ENCODE results near the gene MYO1F. TPM values are rescaled to one million over a fixed set of nuclear protein-coding genes. Genes with fewer than 3 reads are reported as not detected.

MYO1F gene
- total RNA-seq, 2 donors from 2014 or later: 2.0 to 8.0 TPM

DNA sequence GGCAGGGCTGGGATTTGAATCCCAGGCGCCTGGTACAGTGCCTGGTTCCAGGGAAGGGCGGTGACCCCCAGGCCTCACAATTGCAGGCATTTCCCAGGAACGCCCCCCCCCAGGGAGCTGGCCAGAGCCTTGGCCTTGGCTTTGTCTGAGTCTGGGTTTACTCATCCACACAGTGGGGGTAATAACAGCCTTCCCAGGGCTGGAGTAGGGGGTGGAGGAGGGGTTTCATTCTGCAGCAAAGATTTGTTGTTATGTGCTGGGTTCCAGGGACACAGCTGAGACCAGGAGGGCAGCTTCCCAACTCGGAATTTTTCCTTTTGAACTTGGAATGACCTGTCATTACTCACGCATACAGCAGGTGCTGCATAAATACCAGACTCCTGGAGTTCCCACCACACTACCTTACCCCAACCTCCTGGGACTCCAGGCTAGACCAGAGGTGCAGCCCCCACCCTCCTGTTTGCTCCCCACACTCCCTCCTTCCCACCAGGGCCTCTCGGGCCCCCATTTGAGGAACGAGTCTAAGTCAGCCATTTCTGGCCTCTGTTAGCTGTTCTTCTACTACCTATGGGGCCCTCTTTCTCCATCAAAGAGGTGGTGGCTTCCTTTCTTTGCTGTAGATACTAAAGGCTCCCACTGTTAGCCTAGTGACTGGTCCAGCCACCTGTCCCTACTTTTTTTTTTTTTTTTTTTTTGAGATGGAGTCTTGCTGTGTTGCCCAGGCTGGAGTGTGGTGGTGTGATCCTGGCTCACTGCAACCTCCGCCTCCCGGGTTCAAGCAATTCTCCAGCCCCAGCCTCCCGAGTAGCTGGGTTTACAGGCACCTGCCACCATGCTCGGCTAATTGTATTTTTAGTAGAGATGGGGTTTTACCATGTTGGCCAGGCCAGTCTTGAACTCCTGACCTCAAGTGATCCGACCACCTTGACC lies 34.9 kb upstream of the MYO1F start:
- ATAC-seq (peak; percentile 16), DNase-seq (peak; percentile 27 to 60 (median 44))
- Histone ChIP-seq H3K36me3 (replicated peaks in 1 of 2; ENCODE audit: insufficient read depth in 1 of 2, low read depth in 2 of 2) (no peaks in the 10 kb centered on the region), H3K9me3 (no peaks in the 10 kb centered on the region), H3K4me3 (no peak overlapping the region), H3K27me3 (no peaks in the 10 kb centered on the region), H3K4me1 (peaks cover 16% of the 10 kb centered on the region), H3K27ac (peak overlapping the region; percentile 15 to 68 (median 33))
- 39 to 43% methylated on average over 7 to 12 of the region's 12 CpGs for WGBS, 2 donors
- TF ChIP-seq, protein P1, sequence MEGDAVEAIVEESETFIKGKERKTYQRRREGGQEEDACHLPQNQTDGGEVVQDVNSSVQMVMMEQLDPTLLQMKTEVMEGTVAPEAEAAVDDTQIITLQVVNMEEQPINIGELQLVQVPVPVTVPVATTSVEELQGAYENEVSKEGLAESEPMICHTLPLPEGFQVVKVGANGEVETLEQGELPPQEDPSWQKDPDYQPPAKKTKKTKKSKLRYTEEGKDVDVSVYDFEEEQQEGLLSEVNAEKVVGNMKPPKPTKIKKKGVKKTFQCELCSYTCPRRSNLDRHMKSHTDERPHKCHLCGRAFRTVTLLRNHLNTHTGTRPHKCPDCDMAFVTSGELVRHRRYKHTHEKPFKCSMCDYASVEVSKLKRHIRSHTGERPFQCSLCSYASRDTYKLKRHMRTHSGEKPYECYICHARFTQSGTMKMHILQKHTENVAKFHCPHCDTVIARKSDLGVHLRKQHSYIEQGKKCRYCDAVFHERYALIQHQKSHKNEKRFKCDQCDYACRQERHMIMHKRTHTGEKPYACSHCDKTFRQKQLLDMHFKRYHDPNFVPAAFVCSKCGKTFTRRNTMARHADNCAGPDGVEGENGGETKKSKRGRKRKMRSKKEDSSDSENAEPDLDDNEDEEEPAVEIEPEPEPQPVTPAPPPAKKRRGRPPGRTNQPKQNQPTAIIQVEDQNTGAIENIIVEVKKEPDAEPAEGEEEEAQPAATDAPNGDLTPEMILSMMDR (IDR thresholded peaks at IDR 0.05): no peak
- no peak for TF ChIP-seq POLR2A (IDR thresholded peaks at IDR 0.05)
- intact Hi-C loops (cut with DNase I): no loop called here

DNA sequence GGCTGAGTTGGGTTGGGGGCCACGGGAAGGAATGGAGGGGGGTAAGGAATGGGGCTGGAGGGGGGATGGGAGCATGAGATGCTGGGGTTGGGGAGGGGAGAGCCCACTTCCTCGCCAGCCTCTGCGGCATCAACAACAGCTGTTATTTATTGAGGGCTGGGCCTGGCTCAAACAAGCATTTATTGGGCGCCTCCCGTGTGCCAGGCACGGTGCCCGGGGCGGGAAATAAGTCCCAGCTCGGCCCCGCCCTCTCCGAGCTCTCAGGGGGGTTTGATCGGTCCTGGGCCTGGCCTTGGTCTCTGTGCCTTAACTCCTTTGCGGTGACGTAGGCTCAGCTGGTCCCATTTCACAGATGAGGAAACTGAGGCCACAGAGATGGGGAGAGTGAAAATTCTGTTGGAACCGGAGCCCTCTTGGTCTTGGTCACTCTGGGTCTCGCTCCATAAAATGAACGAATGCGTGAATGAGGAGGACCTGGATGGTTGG lies 34.2 kb upstream of the MYO1F start:
- H3K9me3 ChIP-seq: no peaks in the 10 kb centered on the region
- TF ChIP-seq, protein P1 (IDR thresholded peaks at IDR 0.05): no peak
- no peak for TF ChIP-seq POLR2A (IDR thresholded peaks at IDR 0.05)
- H3K4me3 ChIP-seq: no peak overlapping the region
- intact Hi-C loops (cut with DNase I): no loop called here
- no peaks in the 10 kb centered on the region for H3K36me3 ChIP-seq (replicated peaks in 1 of 2; ENCODE audit: insufficient read depth in 1 of 2, low read depth in 2 of 2)
- peak overlapping the region; percentile 15 to 68 (median 33) for H3K27ac ChIP-seq
- ATAC-seq (no peak), DNase-seq (no peak)
- peaks cover 16% of the 10 kb centered on the region for H3K4me1 ChIP-seq
- H3K27me3 ChIP-seq: no peaks in the 10 kb centered on the region
- 22 to 41% methylated on average over 12 to 18 of the region's 18 CpGs for WGBS, 2 donors

DNA sequence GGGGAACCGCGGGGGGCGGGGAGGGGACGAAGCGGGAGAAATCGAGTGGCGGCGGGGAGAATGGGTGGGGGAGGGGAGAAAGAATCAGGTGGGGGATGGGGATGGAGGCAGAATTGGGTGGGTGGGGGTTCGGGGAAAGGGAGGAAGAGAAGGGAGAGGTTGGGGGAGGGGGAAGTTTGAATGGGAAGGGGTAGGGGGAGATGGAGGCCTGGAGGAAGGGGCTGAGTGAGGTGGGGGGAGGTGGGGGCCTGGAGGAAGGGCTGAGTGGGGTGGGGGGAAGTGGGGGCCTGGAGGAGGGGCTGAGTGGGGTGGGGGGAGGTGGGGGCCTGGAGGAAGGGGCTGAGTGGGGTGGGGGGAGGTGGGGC lies 33.7 kb upstream of the MYO1F start:
- Histone ChIP-seq H3K36me3 (replicated peaks in 1 of 2; ENCODE audit: insufficient read depth in 1 of 2, low read depth in 2 of 2) (no peaks in the 10 kb centered on the region), H3K4me3 (no peak overlapping the region), H3K4me1 (peaks cover 16% of the 10 kb centered on the region), H3K27me3 (no peaks in the 10 kb centered on the region), H3K9me3 (no peaks in the 10 kb centered on the region), H3K27ac (peak overlapping the region; percentile 4 to 80 (median 68))
- DNase-seq (no peak), ATAC-seq (no peak)
- intact Hi-C loops (cut with DNase I): no loop called here
- TF ChIP-seq POLR2A (IDR thresholded peaks at IDR 0.05): no peak
- TF ChIP-seq, protein P1 (IDR thresholded peaks at IDR 0.05): no peak
- 0% methylated on average over 5 of the region's 9 CpGs; no CpG with 5 or more reads in 1 of the 2 donors for WGBS, 2 donors

DNA sequence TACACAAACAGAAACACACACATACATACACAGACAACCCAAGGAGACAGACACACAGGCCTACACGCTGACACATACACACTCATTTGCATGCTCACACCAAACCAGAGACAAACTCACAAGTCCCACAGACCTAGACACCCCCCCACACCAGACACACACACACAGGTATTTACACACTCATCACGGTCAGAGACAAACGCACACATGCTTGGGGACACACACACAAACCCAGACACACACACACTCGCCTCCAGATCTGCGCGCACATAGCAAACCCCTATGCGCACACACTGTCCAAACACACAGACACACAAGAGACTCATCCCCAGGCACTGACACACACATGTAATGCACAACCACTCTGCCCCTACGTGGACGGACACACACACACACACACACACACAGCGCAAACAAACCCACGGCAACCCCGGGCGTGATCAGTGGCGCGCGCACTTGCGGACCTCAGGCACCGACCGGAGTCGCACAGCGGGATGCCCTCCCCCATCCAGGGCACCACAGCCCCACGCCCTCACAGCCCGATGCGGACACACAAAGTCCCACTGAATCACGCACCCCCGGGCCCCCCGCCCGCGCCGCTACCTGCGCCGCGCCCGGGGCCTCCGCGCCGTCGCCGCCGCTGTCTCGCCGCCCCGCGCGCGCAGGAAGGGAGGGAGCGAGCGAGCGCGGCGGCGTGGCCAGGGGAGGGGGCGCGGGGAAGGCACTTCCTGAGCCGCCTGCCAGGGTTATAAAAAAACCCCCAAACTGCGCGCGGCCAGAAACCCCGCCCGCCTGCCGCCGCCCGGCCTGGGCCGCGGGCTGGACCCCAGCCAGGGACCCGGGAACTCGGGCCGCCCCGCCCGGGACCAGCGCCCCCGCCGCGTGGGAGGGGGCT lies 33.0 kb upstream of the MYO1F start, which contains the start of gene ADAMTS10:
TSS of gene ADAMTS10 (minus strand) at position 675 of the 895 bp plus-strand sequence. CDS start 5,005 bp downstream, outside the sequence.
- 2 to 19% methylated on average over 22 to 43 of the region's 74 CpGs for WGBS, 2 donors
- TF ChIP-seq, protein P1 (IDR thresholded peaks at IDR 0.05): no peak
- no peak for TF ChIP-seq POLR2A (IDR thresholded peaks at IDR 0.05)
- no peak within 1 kb of the TSS for H3K4me3 ChIP-seq
- H3K27me3 ChIP-seq: no peaks in the 10 kb centered on the region
- H3K36me3 ChIP-seq (replicated peaks in 1 of 2; ENCODE audit: insufficient read depth in 1 of 2, low read depth in 2 of 2): no peaks in the 10 kb centered on the region
- H3K27ac ChIP-seq: peak within 1 kb of the TSS; percentile 15 to 80 (median 68)
- H3K4me1 ChIP-seq: peaks cover 16% of the 10 kb centered on the region
- ATAC-seq (peak; percentile 23), DNase-seq (peak in 2 of 4 donors; percentile 31 to 40)
- no peaks in the 10 kb centered on the region for H3K9me3 ChIP-seq
- intact Hi-C loops (cut with DNase I): no loop called here
